Astrocyte (in vitro differentiated cells and primary cell): ENCODE results near the gene FOXN4. TPM values are rescaled to one million over a fixed set of nuclear protein-coding genes. Genes with fewer than 3 reads are reported as not detected.

Source experiments
- DNase-seq: peaks from one replicate; pipeline ENCODE4 v3.0.0-alpha.2; 2010; ENCODE audit warnings: low read depth
- FAIRE-seq: peaks from 2 replicates; lab custom pipeline; 2011; peaks lifted over from hg19 to GRCh38; lab: Jason Lieb, UNC
- H2AFZ ChIP-seq: 2 replicates; pipeline ENCODE4 v1.6.0; 2012; ENCODE audit warnings: low read depth, low read length, inconsistent platforms
- H3K27ac ChIP-seq: 2 replicates; pipeline ENCODE4 v1.5.1; 2011; ENCODE audit warnings: low read depth, low read length, inconsistent platforms
- H3K27me3 ChIP-seq: 2 replicates; pipeline ENCODE4 v1.6.0; 2011; ENCODE audit warnings: low read length, inconsistent platforms; ENCODE audit not compliant: insufficient read depth
- H3K36me3 ChIP-seq: 2 replicates; pipeline ENCODE4 v1.5.1; 2011; ENCODE audit warnings: low read length, inconsistent platforms; ENCODE audit not compliant: insufficient read depth
- H3K4me1 ChIP-seq: 2 replicates; pipeline ENCODE4 v1.5.1; 2011; ENCODE audit warnings: low read length, inconsistent platforms; ENCODE audit not compliant: insufficient read depth
- H3K4me2 ChIP-seq: 2 replicates; pipeline ENCODE4 v1.6.0; 2012; ENCODE audit warnings: low read length, inconsistent platforms
- H3K4me3 ChIP-seq: 2 replicates; pipeline ENCODE4 v1.5.1; 2011; ENCODE audit warnings: low read depth, mild to moderate bottlenecking, low read length, inconsistent platforms; ENCODE audit not compliant: insufficient read depth
- H3K79me2 ChIP-seq: 2 replicates; pipeline ENCODE4 v1.6.0; 2012; ENCODE audit warnings: mild to moderate bottlenecking, low read length, inconsistent platforms; ENCODE audit not compliant: insufficient read depth
- H3K9ac ChIP-seq: 2 replicates; pipeline ENCODE4 v1.6.0; 2012; ENCODE audit warnings: mild to moderate bottlenecking, low read length, inconsistent platforms
- H3K9me3 ChIP-seq: 2 replicates; pipeline ENCODE4 v1.5.1; 2012; ENCODE audit warnings: low read depth, mild to moderate bottlenecking, low read length, inconsistent platforms; ENCODE audit not compliant: insufficient read depth
- H4K20me1 ChIP-seq: 2 replicates; pipeline ENCODE4 v1.6.0; 2012; ENCODE audit warnings: low read length, inconsistent platforms; ENCODE audit not compliant: insufficient read depth
- H3K27ac Mint-ChIP-seq: one replicate; pipeline ENCODE4 v1.8.0; 2021; ENCODE audit warnings: mild to moderate bottlenecking, mixed read lengths; ENCODE audit not compliant: unreplicated experiment
- H3K27me3 Mint-ChIP-seq: one replicate; pipeline ENCODE4 v1.8.0; 2021; ENCODE audit warnings: low read depth, mixed read lengths; ENCODE audit not compliant: unreplicated experiment
- H3K36me3 Mint-ChIP-seq: one replicate; pipeline ENCODE4 v1.8.0; 2021; ENCODE audit warnings: low read depth, mixed read lengths; ENCODE audit not compliant: unreplicated experiment
- H3K4me1 Mint-ChIP-seq: one replicate; pipeline ENCODE4 v1.8.0; 2021; ENCODE audit warnings: low read depth, mixed read lengths; ENCODE audit not compliant: unreplicated experiment
- H3K4me3 Mint-ChIP-seq: one replicate; pipeline ENCODE4 v1.8.0; 2021; ENCODE audit warnings: mild to moderate bottlenecking, moderate library complexity, mixed read lengths; ENCODE audit not compliant: unreplicated experiment
- H3K9me3 Mint-ChIP-seq: one replicate; pipeline ENCODE4 v1.8.0; 2021; ENCODE audit warnings: mild to moderate bottlenecking, mixed read lengths; ENCODE audit not compliant: unreplicated experiment
- CTCF ChIP-seq: IDR thresholded peaks from 2 replicates; pipeline ENCODE4 v1.5.1; 2011; ENCODE audit warnings: low read depth, mild to moderate bottlenecking, inconsistent platforms, low read length, moderate library complexity; ENCODE audit not compliant: insufficient read depth
- EZH2 ChIP-seq: IDR thresholded peaks from 2 replicates; pipeline ENCODE4 v1.6.1; 2012; ENCODE audit warnings: mild to moderate bottlenecking, low read length, inconsistent platforms; ENCODE audit not compliant: insufficient read depth
- total RNA-seq: library from RNA; stranded (reverse); gene quantifications from 2 replicates; pipeline ENCODE4 v1.2.1, GENCODE V29; 2021

FOXN4 gene
- total RNA-seq, 1 donor from 2014 or later = not detected

DNA sequence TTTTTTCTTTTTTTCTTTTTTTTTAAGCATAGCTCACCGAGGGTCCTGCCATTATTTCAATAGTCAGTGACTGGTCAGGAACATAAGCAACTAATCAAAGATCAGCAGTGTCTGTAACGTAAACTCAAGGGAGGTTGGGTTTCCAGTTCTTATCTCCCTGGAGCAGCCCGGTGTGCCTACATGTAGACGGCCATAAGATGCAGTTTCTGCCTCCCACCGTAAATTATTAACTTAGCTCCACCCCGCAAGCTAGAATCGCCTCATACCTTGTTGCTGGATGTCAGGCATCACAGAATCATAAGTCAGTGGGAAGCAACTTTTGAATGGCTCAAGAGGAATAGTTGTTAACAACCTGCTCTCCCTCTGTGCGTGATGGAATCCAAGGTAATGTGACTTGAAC lies 38.5 kb upstream of the FOXN4 start, which contains the start of gene MYO1H:
Gene MYO1H (plus strand): TSS at position 312 of the 400 bp plus-strand sequence. CDS start 61 bp downstream, at position 373.
- Mint-ChIP-seq H3K27me3 (peaks cover 10% of the 10 kb centered on the region), H3K4me3 (no peak within 1 kb of the TSS), H3K36me3 (no peaks in the 10 kb centered on the region), H3K27ac (no peak within 1 kb of the TSS), H3K4me1 (no peaks in the 10 kb centered on the region), H3K9me3 (peaks cover 5% of the 10 kb centered on the region)
- H4K20me1 ChIP-seq = no peaks in the 10 kb centered on the region
- no peak within 1 kb of the TSS for H2AFZ ChIP-seq
- H3K9me3 ChIP-seq = no peaks in the 10 kb centered on the region
- H3K79me2 ChIP-seq = no peaks in the 10 kb centered on the region
- no peak within 1 kb of the TSS for H3K9ac ChIP-seq
- H3K4me3 ChIP-seq = no peak within 1 kb of the TSS
- H3K27me3 ChIP-seq = peaks cover 6% of the 10 kb centered on the region
- TF ChIP-seq CTCF (no peak), EZH2 (no peak)
- FAIRE-seq = no peak
- no peak for DNase-seq
- H3K4me1 ChIP-seq = no peaks in the 10 kb centered on the region
- H3K27ac ChIP-seq = no peak within 1 kb of the TSS
- H3K4me2 ChIP-seq = no peak within 1 kb of the TSS
- H3K36me3 ChIP-seq = no peaks in the 10 kb centered on the region

DNA sequence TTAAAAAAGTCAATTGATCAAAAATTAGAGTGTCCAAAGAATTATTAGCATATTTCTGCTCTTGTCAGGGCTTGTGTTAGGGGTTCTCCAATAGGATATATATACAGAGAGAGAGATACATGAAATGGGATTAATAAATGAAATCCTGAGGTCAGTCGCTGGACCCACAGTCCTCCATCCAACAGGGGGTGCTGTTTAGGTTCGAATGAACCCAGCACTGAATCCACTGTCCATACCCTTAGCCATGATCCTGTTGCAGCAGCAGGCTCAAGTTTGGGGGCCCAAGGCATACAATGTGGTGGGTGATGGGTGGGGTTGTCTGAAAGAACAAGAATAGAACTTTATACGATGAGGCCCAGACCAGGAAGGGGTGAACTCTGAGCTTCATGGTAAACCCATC lies 37.8 kb upstream of the FOXN4 start:
- TF ChIP-seq CTCF (no peak), EZH2 (no peak)

DNA sequence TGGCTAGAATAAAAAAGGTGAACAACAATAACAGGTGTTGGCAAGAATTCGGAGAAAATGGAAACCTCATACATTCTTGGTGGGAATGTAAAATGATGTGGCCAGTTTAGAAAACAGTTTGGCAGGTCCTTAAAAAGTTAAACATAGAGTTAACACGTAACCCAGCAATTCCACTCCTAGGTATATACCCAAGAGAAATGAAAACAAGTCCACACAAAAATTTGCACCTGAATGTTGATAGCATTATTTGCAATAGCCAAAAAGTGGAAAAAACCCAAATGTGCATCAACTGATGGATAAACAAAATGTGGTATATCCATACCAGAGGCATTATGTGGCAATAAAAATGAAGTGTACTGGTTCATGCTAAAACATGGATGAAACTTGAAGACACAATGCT lies 36.3 kb upstream of the FOXN4 start:
- peaks cover 10% of the 10 kb centered on the region for H3K27me3 Mint-ChIP-seq
- no peak overlapping the region for H3K4me3 Mint-ChIP-seq
- no peak overlapping the region for H3K27ac Mint-ChIP-seq
- Histone ChIP-seq H3K4me2 (no peak overlapping the region), H3K9ac (no peak overlapping the region), H3K4me3 (no peak overlapping the region), H4K20me1 (no peaks in the 10 kb centered on the region), H3K79me2 (no peaks in the 10 kb centered on the region), H3K9me3 (no peaks in the 10 kb centered on the region), H3K27ac (no peak overlapping the region), H3K4me1 (no peaks in the 10 kb centered on the region), H2AFZ (no peak overlapping the region), H3K36me3 (no peaks in the 10 kb centered on the region), H3K27me3 (no peaks in the 10 kb centered on the region)
- H3K36me3 Mint-ChIP-seq = no peaks in the 10 kb centered on the region
- DNase-seq = no peak
- TF ChIP-seq EZH2 (no peak), CTCF (no peak)
- H3K4me1 Mint-ChIP-seq = no peaks in the 10 kb centered on the region
- H3K9me3 Mint-ChIP-seq = peaks cover 5% of the 10 kb centered on the region
- FAIRE-seq = no peak

More for the DNA sequence above, 37.8 kb upstream of the FOXN4 start:
- Histone ChIP-seq H3K27ac (no peak overlapping the region), H3K79me2 (no peaks in the 10 kb centered on the region), H2AFZ (no peak overlapping the region), H3K4me3 (no peak overlapping the region), H3K9me3 (no peaks in the 10 kb centered on the region), H4K20me1 (no peaks in the 10 kb centered on the region), H3K4me1 (no peaks in the 10 kb centered on the region), H3K4me2 (no peak overlapping the region), H3K9ac (no peak overlapping the region), H3K36me3 (no peaks in the 10 kb centered on the region), H3K27me3 (peaks cover 6% of the 10 kb centered on the region)
- Mint-ChIP-seq H3K27ac (no peak overlapping the region), H3K4me3 (no peak overlapping the region), H3K27me3 (peaks cover 10% of the 10 kb centered on the region), H3K36me3 (no peaks in the 10 kb centered on the region), H3K9me3 (peaks cover 5% of the 10 kb centered on the region), H3K4me1 (no peaks in the 10 kb centered on the region)
- DNase-seq (no peak), FAIRE-seq (no peak)
